Anterior cingulate cortex (tissue), 58 donors: ENCODE data around the gene TTI1.
"Not testable (repeated sequence)": the region's sequence is repeated elsewhere in the genome, so short reads cannot be mapped to it uniquely, and the experiment has no call there.

ENCODE experiments used
- DNase-seq, 58 donors: peaks; one replicate each; lab custom pipeline; 2025; lab: John Stamatoyannopoulos, UW

Gene TTI1

GRCh38 chr20:37972256-37973058, 60.8 kb downstream of the TTI1 start:
- no peak for DNase-seq

GRCh38 chr20:37971561-37972127, 61.6 kb downstream of the TTI1 start:
- DNase-seq, result no peak

GRCh38 chr20:37970856-37971245, 62.4 kb downstream of the TTI1 start:
- DNase-seq, result no peak

GRCh38 chr20:37969949-37970855, 63.1 kb downstream of the TTI1 start:
- DNase-seq, result no peak

- DNase-seq, result no peak
Measured at GRCh38 chr20:37968841-37969401, 64.3 kb downstream of the TTI1 start.

GRCh38 chr20:37963483-37963882, 69.8 kb downstream of the TTI1 start:
- DNase-seq, result not testable (repeated sequence)

- no peak for DNase-seq
Measured at GRCh38 chr20:37961066-37961465, 72.2 kb downstream of the TTI1 start.

GRCh38 chr20:37958856-37959520, 74.3 kb downstream of the TTI1 start:
- no peak for DNase-seq

GRCh38 chr20:37956107-37956585, 77.1 kb downstream of the TTI1 start:
- DNase-seq, result no peak

GRCh38 chr20:37955511-37955910, 77.7 kb downstream of the TTI1 start:
- no peak for DNase-seq

- DNase-seq, result no peak
Measured at GRCh38 chr20:37954626-37955025, 78.6 kb downstream of the TTI1 start.

- no peak for DNase-seq
Measured at GRCh38 chr20:37954190-37954589, 79.1 kb downstream of the TTI1 start.

- no peak for DNase-seq
Measured at GRCh38 chr20:37948956-37949355, 84.3 kb downstream of the TTI1 start.

GRCh38 chr20:37947943-37948342, 85.3 kb downstream of the TTI1 start:
- no peak for DNase-seq

- no peak for DNase-seq
Measured at GRCh38 chr20:37946946-37947345, 86.3 kb downstream of the TTI1 start.

- DNase-seq, result peak in 2 of 58 donors; percentile 8 to 18
Measured at GRCh38 chr20:37945091-37945547, 88.1 kb downstream of the TTI1 start.

GRCh38 chr20:37944456-37944981, 88.7 kb downstream of the TTI1 start:
- DNase-seq, result no peak

GRCh38 chr20:37943501-37944455, 89.5 kb downstream of the TTI1 start:
- DNase-seq, result no peak

- DNase-seq, result no peak
Measured at GRCh38 chr20:37943033-37943432, 90.2 kb downstream of the TTI1 start.
